Measurements from ENCODE around the gene DAZAP1. TPM values are rescaled to one million over a fixed set of nuclear protein-coding genes. Genes with fewer than 3 reads are reported as not detected.
A peak's percentile ranks its signal among the peaks of the same experiment; 100 is the strongest.
"Not testable (repeated sequence)": the region's sequence is repeated elsewhere in the genome, so short reads cannot be mapped to it uniquely, and the experiment has no call there.

Gene DAZAP1
- total RNA-seq, 1 donor from 2014 or later, result 61.5 TPM

DNA sequence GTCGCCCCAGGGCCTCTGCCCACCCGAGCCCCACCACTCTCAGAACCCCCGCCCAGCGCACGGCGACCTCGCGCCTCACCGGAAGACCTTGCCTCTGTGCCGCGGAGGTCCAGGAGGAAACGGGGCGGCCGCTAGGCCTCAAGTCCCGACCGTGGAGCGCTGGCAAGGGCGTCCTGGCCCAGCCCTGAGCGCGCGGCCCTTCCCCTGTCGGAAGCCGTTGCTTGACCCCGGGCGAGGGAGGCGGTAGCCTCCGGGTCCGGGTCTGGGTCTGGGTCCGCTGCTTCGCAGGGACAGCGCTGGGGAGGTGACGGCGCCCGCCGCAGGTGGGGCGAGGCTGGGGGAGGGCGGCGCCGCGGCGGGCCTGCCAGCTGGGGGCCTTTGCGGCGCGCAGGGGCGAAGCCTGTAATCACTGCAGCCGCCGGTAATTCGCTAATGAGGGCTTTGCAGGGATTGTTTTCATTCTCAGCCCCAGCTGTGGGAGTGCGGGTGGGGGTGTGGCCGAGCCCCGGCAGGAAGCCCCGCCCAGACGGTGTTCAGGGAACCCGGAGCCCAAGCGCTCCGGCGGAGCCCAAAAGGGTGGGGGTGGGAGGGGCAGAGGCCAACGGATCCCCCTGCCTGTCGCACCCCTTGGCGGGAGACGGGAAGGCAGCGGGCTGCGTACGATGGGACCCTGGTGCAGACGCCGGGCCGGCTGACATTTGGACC lies 63.1 kb downstream of the DAZAP1 start:
- no peak for DNase-seq (ENCODE audit: extremely low read depth, low read depth, low spot score)

- DNase-seq (ENCODE audit: extremely low read depth, low read depth, low spot score), result no peak
Observed at GRCh38 chr19:1471010-1471514, 63.7 kb downstream of the DAZAP1 start.

DNA sequence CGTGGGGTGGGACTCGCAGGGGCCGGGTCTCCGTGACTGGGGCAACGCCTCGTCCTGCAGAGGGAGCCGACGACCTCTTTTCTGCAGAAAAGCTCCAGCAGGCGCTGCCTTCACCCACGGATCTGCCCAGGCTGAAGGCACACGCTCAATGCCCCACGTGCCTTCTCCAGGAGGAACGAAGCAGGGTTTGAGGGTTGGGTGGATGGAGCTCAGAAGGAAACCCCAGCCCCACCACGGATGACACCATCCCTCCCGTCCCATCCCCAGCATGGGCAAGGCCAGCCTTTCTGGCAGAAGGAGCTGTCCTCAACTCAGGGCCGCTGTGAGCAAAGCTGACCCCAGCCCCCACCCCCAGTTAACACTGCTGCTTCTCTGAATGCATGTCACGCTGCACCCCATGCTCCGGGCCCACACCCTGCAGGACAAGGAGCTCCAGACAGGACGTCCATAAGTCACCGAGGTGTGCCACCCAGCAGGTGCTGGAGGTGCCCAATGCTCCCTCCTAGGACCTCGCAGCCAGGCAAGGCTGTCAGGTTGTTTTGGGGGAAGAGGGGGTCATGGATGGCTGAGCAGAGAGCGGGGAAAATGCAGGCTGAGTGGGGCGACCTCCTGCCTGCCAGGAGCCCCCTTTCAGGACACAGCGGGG lies 64.3 kb downstream of the DAZAP1 start:
- DNase-seq (ENCODE audit: extremely low read depth, low read depth, low spot score), result no peak

DNA sequence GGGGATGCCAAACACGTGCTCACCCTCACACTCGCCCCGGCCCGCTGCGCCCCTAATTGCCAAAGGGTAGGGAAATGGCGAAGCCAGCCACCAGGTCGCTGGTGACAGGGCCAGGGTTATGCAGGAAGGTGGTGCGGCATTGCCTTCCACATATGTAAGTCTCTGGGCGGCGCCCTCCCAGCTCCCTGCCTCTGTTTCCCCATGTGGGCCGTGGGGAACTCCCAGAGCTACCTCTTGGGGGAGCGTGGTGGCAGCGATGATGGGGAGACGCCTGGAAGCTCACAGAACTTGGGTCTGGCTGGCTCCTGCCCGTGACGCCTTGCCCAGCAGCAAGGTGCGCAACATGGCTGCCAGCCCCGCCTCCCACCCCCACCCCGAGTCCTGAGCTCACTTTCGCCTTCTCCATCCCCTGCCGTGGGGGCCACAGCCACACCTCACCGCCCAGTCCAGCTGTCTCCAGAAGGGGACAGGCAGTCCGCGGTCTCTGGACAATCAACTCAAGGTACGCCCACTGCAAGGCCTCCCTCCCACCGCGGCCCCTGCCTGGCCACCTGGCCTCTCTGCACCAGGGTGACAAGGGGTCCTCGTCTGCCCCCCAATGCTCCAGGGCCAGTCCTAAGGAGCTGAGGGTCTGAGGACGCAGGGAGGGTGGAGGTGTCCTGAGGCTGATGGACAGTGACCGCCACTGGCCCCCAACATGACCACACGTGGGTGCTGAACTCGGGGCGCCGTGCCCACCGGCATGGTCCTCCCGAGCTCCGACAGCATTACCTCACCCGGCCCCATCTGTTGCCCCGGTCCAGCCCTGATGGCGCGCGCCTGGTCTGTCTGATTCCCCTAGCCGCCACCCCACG lies 65.1 kb downstream of the DAZAP1 start:
- DNase-seq (ENCODE audit: extremely low read depth, low read depth, low spot score), result no peak

- DNase-seq (ENCODE audit: extremely low read depth, low read depth, low spot score), result no peak
Observed at GRCh38 chr19:1473085-1473851, 65.9 kb downstream of the DAZAP1 start.

- DNase-seq (ENCODE audit: extremely low read depth, low read depth, low spot score), result no peak
Observed at GRCh38 chr19:1474011-1474764, 66.8 kb downstream of the DAZAP1 start.

- no peak for DNase-seq (ENCODE audit: extremely low read depth, low read depth, low spot score)
Observed at GRCh38 chr19:1474765-1475351, 67.5 kb downstream of the DAZAP1 start.

DNA sequence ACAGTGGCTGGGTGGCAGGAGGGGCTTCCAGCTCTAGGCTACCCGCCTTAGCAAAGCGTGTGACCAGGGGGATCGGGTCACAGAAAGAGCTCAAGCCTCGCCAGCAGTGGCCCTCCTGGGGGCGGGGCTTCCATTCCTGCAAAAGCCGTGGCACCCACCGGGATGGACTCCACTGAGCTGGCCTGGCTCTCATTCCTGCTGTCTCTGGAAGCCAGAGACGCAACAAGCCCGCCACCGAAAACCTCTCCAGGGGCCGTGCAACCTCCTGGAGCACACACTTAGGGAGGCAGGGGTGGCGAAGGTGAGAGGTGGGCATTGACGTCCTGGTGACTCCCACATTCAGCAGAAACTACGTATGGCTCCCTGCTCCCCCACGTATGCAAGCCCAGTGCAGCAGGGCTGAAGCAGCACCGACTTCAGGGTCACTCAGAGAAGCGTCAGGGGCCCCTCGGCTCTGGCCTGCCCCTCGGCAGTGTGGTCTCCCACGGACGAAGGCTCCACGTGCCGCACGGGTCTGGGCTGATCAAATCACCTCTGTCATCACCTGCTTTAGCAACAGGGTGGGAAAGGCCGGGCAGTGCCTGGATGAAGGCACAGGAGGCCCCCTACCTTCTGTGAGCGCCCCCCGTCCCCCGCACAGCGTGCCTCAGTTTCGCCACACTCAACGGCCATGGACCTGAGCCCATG lies 68.5 kb downstream of the DAZAP1 start:
- no peak for DNase-seq (ENCODE audit: extremely low read depth, low read depth, low spot score)

GRCh38 chr19:1477056-1477455 lies 69.7 kb downstream of the DAZAP1 start:
- not testable (repeated sequence) for DNase-seq (ENCODE audit: extremely low read depth, low read depth, low spot score)

GRCh38 chr19:1478934-1479707 lies 71.7 kb downstream of the DAZAP1 start, which contains the start of gene C19orf25:
C19orf25 (minus strand) TSS chr19:1479215; CDS start chr19:1478903, 312 bp downstream.
- DNase-seq (ENCODE audit: extremely low read depth, low read depth, low spot score), result peak; percentile 52

- DNase-seq (ENCODE audit: extremely low read depth, low read depth, low spot score), result no peak
Observed at GRCh38 chr19:1481224-1481892, 74.0 kb downstream of the DAZAP1 start.

- DNase-seq (ENCODE audit: extremely low read depth, low read depth, low spot score), result no peak
Observed at GRCh38 chr19:1481893-1482360, 74.5 kb downstream of the DAZAP1 start.

DNA sequence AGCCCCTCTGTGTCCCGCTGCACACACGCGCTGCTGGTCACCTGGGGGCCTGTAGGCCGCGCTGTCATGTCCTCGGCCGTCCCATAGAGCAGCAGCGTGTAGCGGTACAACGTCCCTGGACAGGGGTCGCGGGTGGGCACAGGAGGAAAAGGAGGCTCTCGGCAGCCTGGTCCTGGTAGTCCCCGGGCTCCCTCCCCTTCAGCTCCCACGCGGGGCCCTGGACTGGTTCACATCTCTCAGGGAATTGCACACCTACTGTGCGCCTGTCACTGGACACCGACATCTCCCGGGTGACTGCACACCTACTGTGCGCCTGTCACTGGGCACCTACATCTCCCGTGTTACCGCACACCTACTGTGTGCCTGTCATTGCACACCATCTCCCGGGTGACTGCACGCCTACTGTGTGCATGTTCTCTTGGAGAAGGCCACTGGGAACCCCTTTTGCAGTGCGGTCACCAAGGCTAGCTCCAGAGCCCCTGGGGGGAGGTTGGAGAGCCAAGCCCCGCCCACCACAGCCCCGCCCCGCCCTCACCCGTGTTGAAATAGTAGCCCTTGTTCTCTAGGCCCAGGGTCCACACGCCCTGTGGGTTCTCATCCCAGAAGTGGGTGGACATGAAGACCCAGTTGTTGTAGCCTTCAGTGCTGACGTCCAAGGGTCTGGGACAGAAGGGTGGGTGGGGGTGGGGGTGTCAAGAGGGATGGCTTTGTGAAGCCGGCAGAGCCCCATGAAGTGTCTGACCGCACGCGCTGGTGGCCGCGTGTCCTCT lies 75.2 kb downstream of the DAZAP1 start:
- DNase-seq (ENCODE audit: extremely low read depth, low read depth, low spot score), result no peak

DNA sequence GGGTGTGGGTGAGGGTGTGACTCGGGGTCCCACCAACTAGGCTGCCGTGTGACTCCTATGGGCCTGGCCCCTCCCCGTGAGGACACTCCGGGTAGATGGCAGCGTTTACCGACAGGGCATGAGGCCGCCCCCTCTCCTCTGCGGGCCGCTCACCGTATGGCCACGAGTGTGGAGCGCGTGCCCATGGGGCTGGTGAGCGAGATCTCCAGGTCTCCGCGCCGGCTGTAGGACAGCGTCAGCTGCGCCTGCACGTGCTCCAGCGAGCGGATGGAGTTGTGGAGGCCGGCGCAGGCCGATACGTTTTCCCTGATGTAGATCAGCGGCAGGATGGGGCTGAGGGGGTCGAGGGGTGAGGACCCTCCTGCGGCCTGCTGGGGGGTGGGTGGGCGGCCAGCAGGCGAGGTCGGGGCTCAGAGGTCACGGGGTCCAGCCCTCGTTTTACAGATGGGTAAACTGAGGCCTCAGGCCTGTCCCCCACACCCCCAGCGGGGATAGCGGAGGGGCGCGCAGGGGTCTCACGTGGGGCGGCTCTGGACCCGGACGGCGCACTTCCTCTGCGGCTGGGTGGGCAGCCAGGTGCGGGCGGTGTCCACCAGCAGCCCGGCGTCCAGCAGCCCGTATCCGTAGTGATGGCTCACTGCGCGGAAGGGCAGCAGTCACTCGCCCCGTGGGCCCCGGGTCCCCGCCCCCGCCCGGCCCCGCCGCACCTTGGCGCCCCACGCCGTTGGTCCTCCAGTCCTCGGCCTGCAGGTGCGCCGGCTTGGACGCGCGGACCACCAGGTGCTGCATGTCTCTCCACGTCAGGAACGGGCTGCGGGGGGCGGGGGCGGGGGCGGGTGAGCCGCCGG lies 76.0 kb downstream of the DAZAP1 start:
- DNase-seq (ENCODE audit: extremely low read depth, low read depth, low spot score), result no peak

GRCh38 chr19:1483979-1484428 lies 76.6 kb downstream of the DAZAP1 start:
- DNase-seq (ENCODE audit: extremely low read depth, low read depth, low spot score), result no peak

Measured in glomerular endothelial cell (primary cell).